D721Med (cell line): Measurements from ENCODE around the gene YWHAH.

ENCODE experiments used
- DNase-seq: peaks from one replicate; pipeline ENCODE4 v3.0.0; 2011; ENCODE audit warnings: low spot score; ENCODE audit not compliant: insufficient read length
- FAIRE-seq: peaks from 2 replicates; lab custom pipeline; 2011; peaks lifted over from hg19 to GRCh38; lab: Jason Lieb, UNC
- CTCF ChIP-seq: IDR thresholded peaks from 2 replicates; pipeline ENCODE4 v1.5.1; 2012; ENCODE audit warnings: mild to moderate bottlenecking, control low read depth; ENCODE audit not compliant: insufficient read depth; ENCODE audit errors: missing control alignments

Gene YWHAH

GRCh38 chr22:31929167-31929930 lies 15.0 kb upstream of the YWHAH start:
- no peak for DNase-seq
- TF ChIP-seq CTCF, result no peak
- no peak for FAIRE-seq

- DNase-seq (no peak), FAIRE-seq (no peak)
- TF ChIP-seq CTCF, result no peak
Measured at GRCh38 chr22:31932863-31933262, 11.5 kb upstream of the YWHAH start.

- FAIRE-seq, result no peak
- TF ChIP-seq CTCF, result no peak
- DNase-seq, result no peak
Measured at GRCh38 chr22:31933406-31933805, 10.9 kb upstream of the YWHAH start.

- DNase-seq (no peak), FAIRE-seq (no peak)
- TF ChIP-seq CTCF, result no peak
Measured at GRCh38 chr22:31933816-31934482, 10.4 kb upstream of the YWHAH start.

- no peak for TF ChIP-seq CTCF
- DNase-seq, result no peak
- no peak for FAIRE-seq
Measured at GRCh38 chr22:31935961-31936635, 8.2 kb upstream of the YWHAH start.

GRCh38 chr22:31937341-31937740 lies 7.0 kb upstream of the YWHAH start:
- FAIRE-seq, result no peak

More at GRCh38 chr22:31937341-31937740, 7.0 kb upstream of the YWHAH start:
- DNase-seq, result no peak
- no peak for TF ChIP-seq CTCF
